Forelimb muscle (tissue), 1 donor: ENCODE results near the gene KIAA2012. TPM values are rescaled to one million over a fixed set of nuclear protein-coding genes. Genes with fewer than 3 reads are reported as not detected.

Source experiments
- DNase-seq: peaks from one replicate; pipeline ENCODE4 v3.0.0-alpha.2; 2013; ENCODE audit warnings: low read depth
- polyA plus RNA-seq: library from polyadenylated mRNA; unstranded; fragments of 120-200 nt; gene quantifications from one replicate; pipeline ENCODE4 v1.2.1, GENCODE V29; 2013; ENCODE audit not compliant: insufficient read length

KIAA2012 gene
- polyA plus RNA-seq, 1 donor, result 0.37 TPM

- DNase-seq, result no peak
These were observed 6.3 kb downstream of the KIAA2012 start for GRCh38 chr2:202079310-202079709.

- no peak for DNase-seq
These were observed 11.2 kb downstream of the KIAA2012 start for GRCh38 chr2:202084265-202084664.

DNA sequence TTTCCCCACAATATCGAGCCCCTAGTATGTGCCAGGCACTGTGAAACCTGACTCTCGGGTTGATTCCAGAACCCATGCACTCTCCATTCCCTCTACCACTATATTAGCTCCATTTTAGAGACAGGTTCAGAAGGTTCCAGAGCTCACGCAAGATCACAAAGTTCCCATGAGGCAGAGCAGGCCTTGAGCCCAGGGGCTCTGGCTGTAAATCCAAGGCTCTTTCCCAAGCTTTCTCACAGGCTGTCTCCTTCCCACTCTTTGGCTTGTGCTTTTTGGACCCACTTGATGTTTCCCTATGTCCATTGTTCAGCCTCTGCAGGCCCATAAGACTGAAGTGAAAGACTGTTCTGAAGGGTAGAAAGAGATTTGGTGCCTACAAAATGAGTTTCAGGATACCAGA lies 15.7 kb downstream of the KIAA2012 start:
- no peak for DNase-seq

GRCh38 chr2:202090530-202090929 lies 17.5 kb downstream of the KIAA2012 start:
- DNase-seq, result no peak

- DNase-seq, result no peak
These were observed 18.4 kb downstream of the KIAA2012 start for GRCh38 chr2:202091476-202091875.

DNA sequence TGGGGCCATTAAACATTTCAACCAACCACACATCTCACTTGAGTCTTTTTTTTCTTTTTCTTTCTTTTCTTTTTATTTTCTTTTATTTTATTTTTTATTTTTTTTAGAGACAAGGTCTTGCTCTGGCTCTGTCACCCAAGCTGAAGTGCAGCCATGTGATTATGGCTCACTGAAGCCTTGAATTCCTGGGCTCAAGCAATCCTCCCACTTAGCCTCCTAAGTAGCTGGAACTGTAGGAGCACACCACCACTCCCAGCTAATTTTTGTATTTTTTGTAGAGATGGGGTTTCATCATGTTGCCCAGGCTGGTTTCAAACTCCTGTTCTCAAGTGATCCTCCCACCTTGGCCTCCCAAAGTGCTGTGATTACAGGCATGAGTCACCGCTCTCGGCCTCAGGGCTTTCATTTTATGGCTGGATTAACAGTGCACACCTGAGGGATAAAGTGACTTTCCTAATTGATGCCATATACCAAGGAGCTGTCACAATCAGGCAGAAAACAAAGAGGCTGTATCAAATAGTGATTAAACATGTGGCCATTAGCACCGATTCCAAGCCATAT lies 21.5 kb downstream of the KIAA2012 start:
- DNase-seq, result no peak

- no peak for DNase-seq
These were observed 22.2 kb downstream of the KIAA2012 start for GRCh38 chr2:202095235-202095634.

DNA sequence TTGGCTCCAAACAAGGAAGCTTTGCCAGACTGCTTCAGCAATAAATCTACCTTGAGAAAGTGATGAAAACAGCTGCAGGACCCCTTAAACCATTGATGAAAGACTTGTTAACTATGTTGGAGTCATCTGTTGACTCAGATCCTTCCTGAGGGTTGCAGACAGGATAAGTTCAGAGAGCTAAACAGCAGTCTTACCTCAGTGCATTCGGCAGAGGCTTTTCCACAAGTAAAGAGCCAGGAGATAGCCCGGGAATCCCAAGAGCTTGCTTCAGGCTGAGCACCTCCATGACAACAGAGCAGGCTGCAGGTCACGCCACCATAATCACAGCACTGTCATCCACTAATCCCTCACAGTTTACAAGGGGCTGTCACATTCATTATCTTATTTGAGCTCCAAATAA lies 23.7 kb downstream of the KIAA2012 start:
- DNase-seq, result no peak

DNA sequence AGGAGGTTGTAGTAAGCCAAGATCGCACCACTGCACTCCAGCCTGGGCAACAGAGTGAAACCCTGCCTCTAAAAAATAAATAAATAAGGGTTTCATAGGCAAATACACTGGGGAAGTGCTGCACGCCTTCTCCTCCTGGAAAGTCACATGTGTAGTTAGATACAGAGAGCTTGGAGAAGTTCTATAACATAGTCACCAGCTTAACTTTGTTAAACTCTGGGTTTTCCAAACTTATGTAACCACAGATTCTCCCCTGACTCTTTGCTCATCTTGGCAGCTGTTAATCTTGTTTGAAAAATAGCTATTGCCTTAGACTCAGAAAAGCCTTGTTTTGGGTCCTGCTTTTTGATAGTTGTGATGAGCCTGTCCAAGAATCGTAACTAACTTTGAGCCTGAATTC lies 25.2 kb downstream of the KIAA2012 start:
- DNase-seq, result no peak

DNA sequence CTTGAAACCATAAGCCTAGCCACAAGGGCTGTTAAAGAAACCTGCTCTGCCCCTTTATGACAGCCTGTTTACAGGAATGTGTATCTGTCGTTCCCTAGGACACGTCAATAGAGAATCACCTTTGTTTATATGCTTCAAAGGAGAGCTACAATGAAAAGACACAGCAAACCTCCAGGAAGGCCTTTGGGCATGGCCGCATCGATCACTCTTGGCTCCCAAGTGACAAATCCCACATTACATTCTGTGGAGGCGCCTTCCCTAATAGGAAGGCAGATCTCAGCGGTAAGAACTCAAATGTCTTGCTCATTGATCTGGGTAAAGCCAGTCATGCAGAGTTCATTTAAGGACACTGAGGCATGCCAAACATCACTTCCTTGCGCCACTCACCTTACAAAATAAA lies 26.5 kb downstream of the KIAA2012 start:
- DNase-seq, result no peak

GRCh38 chr2:202100176-202100575 lies 27.1 kb downstream of the KIAA2012 start:
- DNase-seq, result no peak

- DNase-seq, result no peak
These were observed 28.0 kb downstream of the KIAA2012 start for GRCh38 chr2:202101026-202101579.

GRCh38 chr2:202102425-202103000 lies 29.5 kb downstream of the KIAA2012 start:
- DNase-seq, result no peak

GRCh38 chr2:202104286-202104870 lies 31.3 kb downstream of the KIAA2012 start:
- no peak for DNase-seq

DNA sequence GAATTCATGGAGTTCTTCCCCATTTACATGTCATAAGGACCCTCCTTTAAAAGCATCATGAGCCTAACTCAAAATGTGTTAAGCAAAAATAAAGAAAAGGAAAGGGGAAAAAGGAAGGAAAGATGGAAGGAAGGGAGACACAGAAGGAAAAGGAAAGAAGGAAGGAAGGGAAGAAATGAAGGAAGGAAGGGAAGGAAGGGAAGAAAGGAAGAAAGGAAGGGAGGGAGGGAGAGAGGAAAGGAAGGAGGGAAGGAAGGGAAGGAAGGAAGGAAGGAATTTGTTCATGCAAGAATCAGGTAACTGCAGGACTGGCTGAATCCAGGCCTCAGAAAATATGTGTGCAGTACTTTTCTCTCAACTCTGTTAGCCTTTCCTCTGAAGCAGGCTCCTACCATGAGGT lies 32.0 kb downstream of the KIAA2012 start:
- no peak for DNase-seq

DNA sequence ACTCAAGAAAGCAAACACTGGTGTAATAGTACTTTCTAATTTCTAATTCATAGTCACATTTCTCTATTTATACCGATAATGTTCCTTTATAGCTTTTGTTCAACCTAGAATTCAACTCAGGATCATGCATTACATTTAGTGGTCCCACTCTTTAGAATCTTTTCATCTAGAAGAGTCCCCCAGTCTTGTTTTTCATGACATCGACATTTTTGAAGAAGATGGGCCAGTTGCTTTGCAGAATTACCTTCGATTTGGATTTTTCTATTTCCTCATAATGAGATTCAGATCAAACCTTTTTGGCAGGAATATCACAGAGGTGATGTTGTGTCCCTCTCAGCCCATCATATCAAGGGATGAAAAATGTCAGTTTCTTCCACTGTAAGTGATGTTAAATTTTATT lies 35.3 kb downstream of the KIAA2012 start:
- no peak for DNase-seq

- DNase-seq, result no peak
These were observed 36.2 kb downstream of the KIAA2012 start for GRCh38 chr2:202109139-202109736.

DNA sequence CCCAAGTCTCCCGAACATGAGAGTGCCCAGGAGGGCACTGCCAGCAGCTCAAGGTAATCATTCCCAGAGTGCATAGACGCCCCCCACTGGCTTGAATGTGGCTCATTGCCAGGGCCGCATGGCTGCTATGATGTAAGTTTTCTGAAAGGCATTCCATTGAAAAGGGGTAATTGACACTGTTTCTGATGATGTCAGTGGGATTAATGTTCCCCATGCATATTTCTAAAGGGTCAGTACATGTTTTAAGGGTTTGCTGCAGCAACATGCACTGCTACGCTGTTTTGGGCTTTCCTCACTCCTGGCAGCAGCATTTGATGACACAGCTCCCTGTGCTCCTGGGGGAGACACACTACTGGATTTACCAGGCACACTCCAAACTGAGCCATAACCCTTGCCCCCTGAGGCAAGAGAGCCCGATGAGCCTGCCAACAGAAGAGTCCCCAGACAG lies 36.7 kb downstream of the KIAA2012 start:
- DNase-seq, result no peak

DNA sequence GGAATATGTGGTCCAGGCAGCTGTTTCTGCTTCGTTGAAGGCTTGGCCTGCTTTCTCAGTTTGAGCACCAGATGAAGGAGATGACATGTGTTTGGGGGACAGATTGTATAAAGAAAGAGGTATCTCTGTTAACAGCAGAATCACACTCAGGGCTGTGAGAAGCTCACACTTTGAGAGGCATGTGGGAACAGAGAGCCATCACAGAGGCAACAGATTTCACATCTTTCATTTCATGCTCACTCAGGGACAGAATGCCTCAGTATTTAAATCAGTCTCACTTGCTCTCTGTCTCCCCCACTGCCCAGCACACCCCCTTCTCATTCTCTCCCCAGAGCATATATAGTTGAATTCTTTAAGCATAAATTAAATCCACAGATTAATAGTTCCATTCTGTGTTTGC lies 37.4 kb downstream of the KIAA2012 start:
- no peak for DNase-seq

- no peak for DNase-seq
These were observed 39.0 kb downstream of the KIAA2012 start for GRCh38 chr2:202112041-202112440.

DNA sequence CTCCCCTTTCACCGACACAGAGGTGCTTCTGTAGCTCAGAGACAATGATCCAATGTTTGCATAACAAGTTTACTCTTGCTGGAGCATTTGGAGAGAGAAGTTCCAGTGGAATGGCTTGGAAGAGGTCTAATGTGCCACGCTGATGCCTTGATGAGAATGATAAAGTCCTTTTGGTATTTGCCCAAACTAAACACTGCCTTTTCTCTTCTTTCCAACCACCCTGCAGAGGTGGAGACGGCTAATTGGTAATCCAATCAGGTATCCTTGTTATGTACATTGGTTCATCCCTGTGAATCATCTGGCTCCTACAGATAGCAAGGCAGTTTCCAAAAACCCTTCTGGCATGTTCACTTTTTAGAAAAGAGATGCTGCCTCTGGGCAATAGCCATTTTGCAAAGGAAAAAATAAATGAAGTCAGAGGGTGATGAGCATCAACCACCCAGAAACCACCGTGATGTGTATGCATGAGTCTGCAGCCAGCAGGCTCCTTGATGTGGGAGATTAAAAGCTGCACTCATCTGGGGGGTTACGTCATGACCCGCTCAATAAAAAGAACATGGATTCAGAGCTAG lies 40.6 kb downstream of the KIAA2012 start:
- no peak for DNase-seq

DNA sequence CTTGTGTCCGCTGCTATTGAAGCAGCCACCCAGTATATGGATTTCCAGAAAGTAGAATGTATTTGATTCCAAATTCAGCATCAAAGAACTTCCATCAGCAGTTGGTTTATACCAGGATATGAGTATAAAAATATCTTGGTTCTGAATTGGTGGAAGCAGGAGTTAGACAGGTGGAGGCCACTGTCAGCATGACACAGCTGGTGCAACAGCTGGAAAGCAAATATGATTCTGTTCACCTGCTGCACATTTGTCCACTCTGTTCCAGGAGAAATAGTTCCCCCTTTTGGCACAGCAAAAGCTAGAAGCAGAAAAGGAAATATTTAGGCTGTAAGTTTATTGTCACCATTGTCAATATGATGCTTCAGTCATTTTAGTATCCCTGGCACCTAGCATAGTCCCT lies 41.2 kb downstream of the KIAA2012 start:
- no peak for DNase-seq

DNA sequence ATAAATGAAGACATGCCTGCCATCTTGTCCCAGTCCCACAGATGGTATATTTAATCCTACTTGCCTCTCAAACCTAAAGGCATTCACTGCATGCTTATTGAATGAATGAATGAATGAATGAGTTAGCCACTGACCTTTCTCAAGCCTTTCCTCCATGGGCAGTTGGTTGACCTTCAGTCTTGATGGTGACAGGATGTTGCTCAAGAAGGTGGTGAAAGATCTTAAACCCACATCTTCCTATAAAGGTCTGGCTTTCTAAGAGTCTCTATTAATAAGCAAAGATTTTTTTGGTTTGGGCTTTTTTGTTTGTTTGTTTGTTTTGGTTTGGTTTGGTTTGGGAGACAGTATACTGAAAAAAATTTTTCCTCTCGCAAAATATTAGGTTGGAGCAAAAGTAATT lies 41.7 kb downstream of the KIAA2012 start:
- no peak for DNase-seq
